GM20000 (cell line): ENCODE measurements around the gene SLC35F6.

Experiments used
- DNase-seq: peaks from one replicate; pipeline ENCODE4 v3.0.0; 2012; ENCODE audit warnings: low spot score
- TF ChIP-seq, protein P1 (sequence below): IDR thresholded peaks from 2 replicates; pipeline ENCODE4 v1.5.1; 2012; ENCODE audit warnings: mild to moderate bottlenecking, control low read depth; ENCODE audit errors: extremely low read depth, missing control alignments

Gene SLC35F6

GRCh38 chr2:26720322-26721114 is 43.6 kb upstream of the SLC35F6 start:
- TF ChIP-seq, protein P1, sequence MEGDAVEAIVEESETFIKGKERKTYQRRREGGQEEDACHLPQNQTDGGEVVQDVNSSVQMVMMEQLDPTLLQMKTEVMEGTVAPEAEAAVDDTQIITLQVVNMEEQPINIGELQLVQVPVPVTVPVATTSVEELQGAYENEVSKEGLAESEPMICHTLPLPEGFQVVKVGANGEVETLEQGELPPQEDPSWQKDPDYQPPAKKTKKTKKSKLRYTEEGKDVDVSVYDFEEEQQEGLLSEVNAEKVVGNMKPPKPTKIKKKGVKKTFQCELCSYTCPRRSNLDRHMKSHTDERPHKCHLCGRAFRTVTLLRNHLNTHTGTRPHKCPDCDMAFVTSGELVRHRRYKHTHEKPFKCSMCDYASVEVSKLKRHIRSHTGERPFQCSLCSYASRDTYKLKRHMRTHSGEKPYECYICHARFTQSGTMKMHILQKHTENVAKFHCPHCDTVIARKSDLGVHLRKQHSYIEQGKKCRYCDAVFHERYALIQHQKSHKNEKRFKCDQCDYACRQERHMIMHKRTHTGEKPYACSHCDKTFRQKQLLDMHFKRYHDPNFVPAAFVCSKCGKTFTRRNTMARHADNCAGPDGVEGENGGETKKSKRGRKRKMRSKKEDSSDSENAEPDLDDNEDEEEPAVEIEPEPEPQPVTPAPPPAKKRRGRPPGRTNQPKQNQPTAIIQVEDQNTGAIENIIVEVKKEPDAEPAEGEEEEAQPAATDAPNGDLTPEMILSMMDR = no peak
- DNase-seq = no peak

DNA sequence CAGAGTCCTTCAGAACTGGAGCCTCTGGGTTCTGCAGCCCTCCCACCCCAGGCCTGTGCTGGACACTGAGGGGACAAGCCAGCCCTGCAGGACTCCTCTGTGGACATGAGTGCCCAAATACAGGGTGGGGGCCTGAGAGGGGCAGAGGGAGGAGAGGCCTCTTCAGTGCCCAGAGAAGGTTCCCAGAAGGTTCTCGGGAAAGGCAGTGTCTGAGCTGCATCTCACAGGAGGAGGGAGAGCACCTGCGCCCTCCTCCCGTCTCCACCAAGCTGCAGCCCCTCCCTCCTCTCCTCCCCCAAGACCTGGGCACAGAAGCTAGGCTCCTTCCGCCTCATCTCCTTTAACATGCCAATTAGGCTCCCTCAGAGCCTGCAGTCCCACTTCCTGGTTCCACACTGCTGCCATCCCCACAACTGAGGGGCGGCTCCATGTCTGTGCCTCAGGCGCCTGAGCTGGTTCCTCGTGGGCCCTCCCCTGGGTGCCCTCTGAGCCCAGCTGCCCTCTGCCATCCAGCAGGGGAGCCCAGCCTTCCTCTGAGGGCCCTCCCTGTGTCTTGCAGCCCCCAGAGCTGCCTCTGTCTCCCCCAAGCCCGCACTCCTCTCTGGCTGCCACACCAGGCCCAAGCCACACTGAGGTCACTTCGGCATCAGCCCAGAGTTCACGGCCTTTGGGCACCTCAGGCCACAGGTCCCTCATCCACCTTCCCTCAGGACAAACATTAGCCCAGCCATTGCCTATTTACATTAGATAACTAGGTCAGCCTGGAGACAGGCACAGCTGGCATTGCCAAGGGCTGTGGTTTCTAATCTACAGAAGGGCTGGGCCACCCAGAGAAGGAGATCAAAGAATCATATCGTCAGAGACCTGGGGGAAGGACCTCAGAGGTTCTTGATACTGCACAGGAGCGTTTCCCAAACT is 42.7 kb upstream of the SLC35F6 start:
- DNase-seq = no peak
- TF ChIP-seq, protein P1 = no peak

DNA sequence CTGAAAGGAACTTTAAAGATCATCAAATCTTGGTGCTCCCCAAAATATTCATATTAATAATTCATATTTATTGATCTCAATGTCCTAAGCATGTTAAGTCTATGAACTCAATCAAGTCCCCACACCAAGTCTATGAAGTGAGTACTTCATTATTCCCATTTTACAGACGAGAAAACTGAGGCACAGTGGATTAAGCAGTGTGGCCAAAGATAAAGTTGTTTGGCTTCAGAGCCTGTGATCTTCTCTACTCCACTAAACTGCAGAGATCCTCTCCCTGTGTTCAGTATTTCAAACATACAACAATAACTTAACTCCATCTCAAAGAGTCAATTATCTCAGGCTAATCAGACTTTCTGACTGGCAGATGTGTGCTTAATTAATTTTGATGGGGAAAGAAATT is 41.8 kb upstream of the SLC35F6 start:
- no peak for DNase-seq
- TF ChIP-seq, protein P1 = no peak

DNA sequence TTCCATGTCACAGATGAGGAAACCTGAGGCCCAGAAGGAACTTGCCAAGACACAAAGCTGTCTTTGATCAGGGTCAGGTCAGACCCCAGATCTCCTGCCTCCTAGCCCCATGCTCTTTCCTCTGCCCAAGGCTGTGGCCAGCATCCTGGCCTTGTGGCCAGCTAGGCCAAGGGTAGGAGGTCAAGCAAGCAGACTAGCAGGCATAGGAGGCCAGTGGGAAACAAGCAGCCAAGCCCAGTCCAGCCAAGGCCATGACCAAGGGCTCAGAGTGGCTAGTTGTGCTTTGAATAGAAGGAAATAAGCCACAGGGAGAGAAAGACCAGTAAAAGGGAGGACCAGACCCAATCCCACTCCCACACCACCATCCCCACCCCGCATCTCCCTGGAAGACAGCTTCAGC is 41.2 kb upstream of the SLC35F6 start:
- TF ChIP-seq, protein P1 = no peak
- DNase-seq = no peak

GRCh38 chr2:26723475-26723874 is 40.6 kb upstream of the SLC35F6 start:
- TF ChIP-seq, protein P1 = no peak

GRCh38 chr2:26723991-26724750 is 39.9 kb upstream of the SLC35F6 start:
- DNase-seq = no peak
- TF ChIP-seq, protein P1 = no peak

More at GRCh38 chr2:26723475-26723874, 40.6 kb upstream of the SLC35F6 start:
- DNase-seq = no peak
